GM23338 (cell line): ENCODE measurements around the gene SLC25A25. TPM values are rescaled to one million over a fixed set of nuclear protein-coding genes. Genes with fewer than 3 reads are reported as not detected.

Source experiments
- ATAC-seq: fragments of 200-7000 bp; cut with Tn5 transposase; 3 replicates; pipeline ENCODE4 v1.9.1; 2020
- DNase-seq: peaks from one replicate; pipeline ENCODE4 v3.0.0-alpha.2; 2015; ENCODE audit warnings: low spot score
- H2AFZ ChIP-seq: fragments of 200-600 bp; sonication (generic); 2 replicates; pipeline ENCODE4 v1.8.0; 2016; ENCODE audit warnings: antibody characterized with exemption, mild to moderate bottlenecking, moderate library complexity
- H3F3A ChIP-seq: fragments of 200-600 bp; sonication (generic); replicated peaks from 2 replicates; pipeline ENCODE4 v1.8.0; 2017; ENCODE audit warnings: antibody characterized with exemption, mixed run types, low read depth
- H3K27ac ChIP-seq: fragments of 200-600 bp; sonication (generic); 2 replicates; pipeline ENCODE4 v1.6.1; 2016; ENCODE audit warnings: low read depth
- H3K27me3 ChIP-seq: fragments of 200-600 bp; sonication (generic); 2 replicates; pipeline ENCODE4 v1.8.0; 2016; ENCODE audit warnings: mild to moderate bottlenecking, mixed run types, moderate library complexity; ENCODE audit not compliant: insufficient read depth
- H3K36me3 ChIP-seq: fragments of 200-600 bp; sonication (generic); 2 replicates; pipeline ENCODE4 v1.8.0; 2016; ENCODE audit warnings: mild to moderate bottlenecking; ENCODE audit not compliant: insufficient read depth
- H3K4me1 ChIP-seq: fragments of 200-600 bp; sonication (generic); 2 replicates; pipeline ENCODE4 v1.8.0; 2016; ENCODE audit warnings: mild to moderate bottlenecking, moderate library complexity; ENCODE audit not compliant: insufficient read depth
- H3K4me2 ChIP-seq: fragments of 200-600 bp; sonication (generic); 2 replicates; pipeline ENCODE4 v1.7.1; 2017; ENCODE audit warnings: mixed run types
- H3K4me3 ChIP-seq: fragments of 200-600 bp; sonication (generic); 2 replicates; pipeline ENCODE4 v1.6.1; 2016; ENCODE audit warnings: mixed run types
- H3K79me2 ChIP-seq: fragments of 200-600 bp; sonication (generic); replicated peaks from 2 replicates; pipeline ENCODE4 v1.8.0; 2017; ENCODE audit warnings: mild to moderate bottlenecking; ENCODE audit not compliant: insufficient read depth
- H3K9me2 ChIP-seq: fragments of 200-600 bp; sonication (generic); 2 replicates; pipeline ENCODE4 v1.8.0; 2017; ENCODE audit not compliant: insufficient read depth
- H4K20me1 ChIP-seq: fragments of 200-600 bp; sonication (generic); replicated peaks from 2 replicates; pipeline ENCODE4 v1.8.0; 2017; ENCODE audit warnings: mild to moderate bottlenecking; ENCODE audit not compliant: insufficient read depth
- H3K27ac Mint-ChIP-seq: 2 replicates; pipeline ENCODE4 v1.8.0; 2020; ENCODE audit warnings: inconsistent platforms, mild to moderate bottlenecking, moderate library complexity, mixed read lengths
- H3K27me3 Mint-ChIP-seq: 3 replicates; pipeline ENCODE4 v1.8.0; 2022; ENCODE audit warnings: low read depth, mild to moderate bottlenecking, moderate library complexity, mixed read lengths, inconsistent platforms; ENCODE audit not compliant: insufficient read depth, poor library complexity
- H3K36me3 Mint-ChIP-seq: 3 replicates; pipeline ENCODE4 v1.8.0; 2021; ENCODE audit warnings: low read depth, mild to moderate bottlenecking, inconsistent platforms, moderate library complexity, mixed read lengths
- H3K4me1 Mint-ChIP-seq: 3 replicates; pipeline ENCODE4 v1.8.0; 2020; ENCODE audit warnings: mild to moderate bottlenecking, inconsistent platforms, mixed read lengths
- H3K4me3 Mint-ChIP-seq: 3 replicates; pipeline ENCODE4 v1.8.0; 2021; ENCODE audit warnings: moderate library complexity, mild to moderate bottlenecking, inconsistent platforms, mixed read lengths
- H3K9me3 Mint-ChIP-seq: 3 replicates; pipeline ENCODE4 v1.8.0; 2020; ENCODE audit warnings: moderate library complexity, mild to moderate bottlenecking, inconsistent platforms, mixed read lengths
- CREB1 ChIP-seq: fragments of 250-450 bp; sonication (Bioruptor Pico); IDR thresholded peaks from 2 replicates; pipeline ENCODE4 v1.5.0; 2020; ENCODE audit warnings: low read depth, mild to moderate bottlenecking, moderate library complexity
- EZH2phosphoT487 ChIP-seq: fragments of 200-600 bp; sonication (generic); IDR thresholded peaks from one replicate; pipeline ENCODE4 v1.8.1; 2018; ENCODE audit warnings: antibody characterized with exemption; ENCODE audit not compliant: unreplicated experiment
- JUNB ChIP-seq: IDR thresholded peaks from one replicate; pipeline ENCODE4 v1.6.1; 2016; ENCODE audit warnings: antibody characterized with exemption; ENCODE audit not compliant: unreplicated experiment
- ZNF331 ChIP-seq: fragments of 250-450 bp; sonication (Bioruptor Pico); IDR thresholded peaks from 2 replicates; pipeline ENCODE4 v1.5.0; 2020; ENCODE audit warnings: low read depth, mild to moderate bottlenecking, moderate library complexity
- ZNF462 ChIP-seq: fragments of 250-450 bp; sonication (Bioruptor Pico); IDR thresholded peaks from 2 replicates; pipeline ENCODE4 v1.5.0; 2020; ENCODE audit warnings: mild to moderate bottlenecking, moderate library complexity
- polyA plus RNA-seq: library from polyadenylated mRNA; unstranded; fragments of >200 nt; fragmentation: Nextera tagmentation; extraction: Ambion mirVana; gene quantifications from 2 replicates; pipeline ENCODE4 v1.2.1, GENCODE V29; 2016
- total RNA-seq: library from RNA; depleted of rRNA; stranded (reverse); fragments of >200 nt; shearing (Covaris generic); gene quantifications from 2 replicates; pipeline ENCODE4 v1.2.3, GENCODE V29; 2014

Gene SLC25A25
- total and polyA plus RNA-seq, 2 experiments from 2014 or later: 7.1 to 27.0 TPM

GRCh38 chr9:128073253-128073886 lies 5.3 kb downstream of the SLC25A25 start (continued):
- TF ChIP-seq ZNF462 (CRISPR knock-in tag) (no peak), EZH2phosphoT487 (no peak), ZNF331 (CRISPR knock-in tag) (no peak)

- 0 out of 2 replicates have a peak overlapping the region, but pooled peaks have one; percentile 3 for H3K4me2 ChIP-seq
- peak overlapping the region; percentile 55 for H3K27ac Mint-ChIP-seq
Observed at GRCh38 chr9:128077847-128078503, 9.9 kb downstream of the SLC25A25 start.

More at GRCh38 chr9:128077847-128078503, 9.9 kb downstream of the SLC25A25 start:
- Histone ChIP-seq H3K4me1 (peaks cover 15% of the 10 kb centered on the region), H3K36me3 (no peaks in the 10 kb centered on the region), H3F3A (no peaks in the 10 kb centered on the region), H2AFZ (no peak overlapping the region), H3K4me3 (no peak overlapping the region), H4K20me1 (no peaks in the 10 kb centered on the region), H3K27me3 (no peaks in the 10 kb centered on the region), H3K27ac (peak overlapping the region; percentile 14; the same call in 1 of the 2 replicates), H3K9me2 (no peaks in the 10 kb centered on the region), H3K79me2 (peaks cover 65% of the 10 kb centered on the region)
- no peak overlapping the region for H3K4me3 Mint-ChIP-seq
- ATAC-seq (no peak), DNase-seq (no peak)
- TF ChIP-seq CREB1 (CRISPR knock-in tag) (no peak), JUNB (no peak)
- H3K4me1 Mint-ChIP-seq: peaks cover 34% of the 10 kb centered on the region
- no peaks in the 10 kb centered on the region for H3K9me3 Mint-ChIP-seq
- peaks cover 7% of the 10 kb centered on the region; the same call in 2 of the 3 replicates for H3K36me3 Mint-ChIP-seq
- H3K27me3 Mint-ChIP-seq: peaks cover 3% of the 10 kb centered on the region
